G401.6 (cell line): ENCODE measurements around the gene ZNHIT1.
"Not testable (repeated sequence)": the region's sequence is repeated elsewhere in the genome, so short reads cannot be mapped to it uniquely, and the experiment has no call there.

ENCODE experiments used
- FAIRE-seq: peaks from 2 replicates; lab custom pipeline; 2012; peaks lifted over from hg19 to GRCh38; lab: Jason Lieb, UNC

Gene ZNHIT1

DNA sequence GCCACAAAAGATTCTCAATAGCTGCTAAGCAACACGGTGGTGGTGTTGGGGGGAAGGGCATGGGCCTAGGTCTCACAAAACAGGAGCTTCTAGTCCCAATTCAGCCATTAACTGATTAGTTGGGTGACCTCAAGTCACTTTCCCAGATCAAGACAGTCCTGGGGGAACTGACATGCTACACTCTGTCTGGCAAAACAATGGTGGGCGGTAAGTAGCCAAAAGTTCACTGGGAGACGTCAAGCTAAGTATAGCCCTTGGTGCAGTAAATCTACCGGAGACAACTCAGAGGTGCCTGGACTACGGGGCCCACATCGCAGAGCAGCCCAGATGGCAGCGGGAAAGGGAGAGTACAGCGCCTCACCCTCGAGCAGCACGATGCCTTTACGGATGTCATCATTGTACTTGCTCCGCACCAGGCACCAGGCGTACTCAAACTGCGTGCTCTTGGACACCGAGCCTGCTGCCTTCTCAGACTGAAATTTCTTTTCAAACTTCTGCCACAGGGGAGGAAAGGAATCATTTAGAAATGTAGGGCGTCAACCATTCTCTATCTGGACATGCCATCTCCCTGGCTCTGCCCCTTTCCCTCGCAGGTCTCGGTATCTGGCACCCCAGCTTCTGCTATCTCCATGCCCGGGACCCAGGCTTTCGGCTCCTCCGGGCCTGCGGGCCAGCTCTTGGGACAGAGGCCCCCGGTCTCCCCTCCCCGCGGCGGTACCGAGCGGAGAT lies 25.8 kb downstream of the ZNHIT1 start:
- FAIRE-seq = no peak

GRCh38 chr7:101244375-101245146 lies 26.6 kb downstream of the ZNHIT1 start, which contains the start of gene FIS1:
FIS1 (minus strand) TSS chr7:101245081; CDS start chr7:101245004, 77 bp downstream.
- peak; percentile 50 for FAIRE-seq

GRCh38 chr7:101245147-101245668 lies 27.2 kb downstream of the ZNHIT1 start:
- no peak for FAIRE-seq

DNA sequence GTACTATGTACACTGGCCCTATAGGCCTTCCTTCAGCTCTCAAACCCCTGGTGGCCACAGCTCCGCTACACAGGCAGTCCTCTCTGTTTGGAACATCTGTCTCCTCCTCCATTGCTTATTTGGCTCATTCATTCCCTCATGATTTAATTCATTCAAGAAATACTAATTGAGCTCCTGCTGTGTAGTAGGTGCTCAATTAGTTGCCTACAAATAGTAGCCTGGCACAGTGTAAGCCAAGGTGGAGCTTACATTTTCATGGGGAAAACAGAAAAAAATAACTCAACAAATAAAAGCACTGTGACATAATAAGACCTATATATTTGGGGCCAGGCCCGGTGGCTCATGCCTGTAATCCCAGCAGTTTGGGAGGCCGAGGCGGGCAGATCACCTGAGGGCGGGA lies 30.3 kb downstream of the ZNHIT1 start:
- no peak for FAIRE-seq

- FAIRE-seq = no peak
Measured at GRCh38 chr7:101250324-101250723, 32.4 kb downstream of the ZNHIT1 start.

- peak; percentile 98 for FAIRE-seq
Measured at GRCh38 chr7:101251871-101252659, 34.1 kb downstream of the ZNHIT1 start.

GRCh38 chr7:101253199-101253598 lies 35.2 kb downstream of the ZNHIT1 start:
- not testable (repeated sequence) for FAIRE-seq

GRCh38 chr7:101255796-101256195 lies 37.8 kb downstream of the ZNHIT1 start:
- FAIRE-seq = no peak

- FAIRE-seq = no peak
Measured at GRCh38 chr7:101258243-101258731, 40.3 kb downstream of the ZNHIT1 start.

DNA sequence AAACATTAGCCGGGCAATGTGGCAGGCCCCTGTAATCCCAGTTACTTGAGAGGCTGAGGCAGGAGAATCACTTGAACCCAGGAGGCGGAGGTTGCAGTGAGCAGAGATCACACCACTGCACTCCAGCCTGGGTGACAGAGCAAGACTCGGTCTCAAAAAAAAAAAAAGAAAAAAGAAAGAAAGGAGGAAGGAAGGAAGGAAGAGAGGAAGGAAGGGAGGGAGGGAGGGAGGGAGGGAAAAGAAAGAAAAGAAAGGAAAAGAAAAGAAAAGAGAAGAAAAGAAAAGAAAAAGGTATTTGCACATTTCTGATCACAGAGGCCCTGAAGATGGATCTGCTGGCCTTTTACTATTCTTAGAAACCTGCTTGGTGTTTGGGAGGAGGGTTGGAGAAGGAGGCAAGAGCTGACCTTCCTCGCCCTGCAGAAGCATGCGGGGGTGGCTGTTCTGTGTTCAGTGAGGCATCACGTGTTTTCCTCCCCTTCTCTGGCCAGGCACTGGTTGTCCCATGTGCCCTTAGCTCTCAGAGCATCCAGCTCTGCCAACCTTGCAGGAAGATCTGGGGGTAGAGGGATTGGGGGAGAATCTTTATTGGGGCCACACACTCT lies 46.2 kb downstream of the ZNHIT1 start:
- not testable (repeated sequence) for FAIRE-seq

DNA sequence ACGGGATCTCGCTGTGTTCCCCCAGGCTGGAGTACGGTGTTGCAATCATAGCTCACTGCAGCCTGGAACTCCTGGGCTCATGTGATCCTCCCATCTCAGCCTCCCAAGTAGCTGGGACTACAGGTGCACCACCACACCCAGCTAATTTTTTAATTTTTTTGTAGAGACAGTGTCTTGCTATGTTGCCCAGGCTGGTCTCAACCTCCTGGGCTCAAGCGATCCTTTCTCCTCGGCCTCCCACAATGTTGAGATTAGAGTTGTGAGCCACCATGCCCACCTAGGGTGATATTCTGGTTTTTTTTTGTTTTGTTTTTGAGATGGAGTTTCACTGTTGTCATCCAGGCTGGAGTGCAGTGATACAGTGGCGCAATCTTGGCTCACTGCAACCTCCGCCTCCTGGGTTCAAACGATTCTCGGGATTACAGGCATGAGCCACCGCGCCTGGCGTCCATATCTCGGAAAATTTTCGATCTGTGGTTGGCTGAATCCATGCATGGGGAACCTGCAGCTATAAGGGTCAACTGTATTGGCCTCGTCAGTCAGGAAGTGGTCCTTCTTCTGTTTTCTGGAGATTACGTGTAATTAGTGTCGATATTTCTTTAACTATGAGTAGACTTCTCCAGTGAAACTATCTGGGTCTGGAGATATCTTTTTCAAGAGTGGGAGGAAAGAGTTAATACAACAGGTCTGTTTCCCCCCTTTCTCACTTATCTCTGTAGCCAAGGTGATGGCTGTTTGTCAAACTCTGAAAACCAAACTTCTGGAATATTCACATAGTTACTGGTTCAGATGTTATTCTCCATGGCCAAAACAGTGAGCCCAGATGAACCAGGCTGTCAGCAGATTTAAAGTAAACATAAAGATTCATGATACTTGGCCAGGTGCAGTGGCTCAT lies 47.9 kb downstream of the ZNHIT1 start:
- FAIRE-seq = no peak

- FAIRE-seq = no peak
Measured at GRCh38 chr7:101269664-101270063, 51.7 kb downstream of the ZNHIT1 start.

DNA sequence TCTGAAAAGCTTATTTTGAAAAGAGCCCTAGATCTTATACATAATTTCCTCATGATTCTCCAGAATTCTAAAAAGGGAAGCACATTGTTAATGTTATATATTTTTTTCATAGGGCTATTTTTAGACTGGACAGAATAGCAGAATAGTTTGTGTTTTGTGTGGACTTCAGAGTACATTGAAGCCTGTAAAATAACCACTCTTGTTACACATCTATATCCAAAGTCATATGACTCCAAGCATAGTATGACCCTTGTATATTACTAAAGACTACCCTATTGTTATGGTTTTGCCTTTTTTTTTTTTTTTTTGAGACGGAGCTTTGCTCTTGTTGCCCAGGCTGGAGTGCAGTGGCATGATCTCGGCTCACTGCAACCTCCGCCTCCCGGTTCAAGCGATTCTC lies 53.1 kb downstream of the ZNHIT1 start:
- no peak for FAIRE-seq

DNA sequence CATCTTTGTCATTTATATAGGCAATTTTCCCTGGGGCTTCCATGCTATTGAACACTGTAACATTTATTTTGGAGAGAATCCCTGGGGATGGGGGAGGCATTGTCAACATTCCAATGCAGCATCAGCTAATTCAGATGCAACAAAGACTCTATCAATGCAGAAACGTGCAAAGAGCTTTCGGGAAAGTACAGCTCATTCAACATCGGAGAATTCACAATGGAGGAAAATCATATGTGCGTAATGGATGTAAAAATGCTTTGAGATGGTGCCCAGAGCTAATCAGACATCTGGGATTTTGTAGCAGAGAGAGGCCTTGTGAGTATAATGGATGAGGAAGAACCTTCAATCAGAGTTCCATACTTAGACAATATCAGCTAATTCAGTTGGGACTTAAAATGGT lies 55.2 kb downstream of the ZNHIT1 start:
- FAIRE-seq = no peak
